AG09319 (cell line): Measurements from ENCODE around the gene RBM20.

Experiments
- DNase-seq: peaks from one replicate; pipeline ENCODE4 v3.0.0-alpha.2; 2010; ENCODE audit warnings: low read depth; ENCODE audit errors: extremely low read depth
- CTCF ChIP-seq: IDR thresholded peaks from 2 replicates; pipeline ENCODE4 v1.5.1; 2011; ENCODE audit warnings: low read depth, mild to moderate bottlenecking, inconsistent platforms, low read length, moderate library complexity

RBM20 gene

DNA sequence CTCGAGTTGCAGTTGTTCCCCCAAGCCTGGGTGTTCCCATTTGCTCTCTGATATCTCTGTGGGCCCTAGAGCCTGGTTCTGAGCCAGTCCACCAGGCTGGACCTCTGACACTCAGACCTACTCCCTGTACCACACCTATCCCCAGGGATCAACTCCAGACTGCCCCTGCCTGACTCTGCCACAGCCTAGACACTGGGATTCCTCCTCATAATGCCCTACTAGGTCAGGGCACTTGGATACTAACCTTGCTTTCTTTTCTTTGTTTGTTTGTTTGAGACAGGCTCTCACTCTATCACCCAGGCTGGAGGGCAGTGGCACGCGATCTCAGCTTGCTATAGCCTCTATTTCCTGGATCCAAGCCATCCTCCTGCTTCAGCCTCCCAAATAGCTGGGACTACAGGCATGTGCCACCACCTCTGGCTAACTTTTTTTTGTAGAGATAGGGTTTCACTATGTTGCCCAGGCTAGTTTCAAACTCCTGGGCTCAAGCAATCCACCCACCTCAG, 196.8 kb downstream of the RBM20 start:
- no peak for TF ChIP-seq CTCF
- DNase-seq: no peak

DNA sequence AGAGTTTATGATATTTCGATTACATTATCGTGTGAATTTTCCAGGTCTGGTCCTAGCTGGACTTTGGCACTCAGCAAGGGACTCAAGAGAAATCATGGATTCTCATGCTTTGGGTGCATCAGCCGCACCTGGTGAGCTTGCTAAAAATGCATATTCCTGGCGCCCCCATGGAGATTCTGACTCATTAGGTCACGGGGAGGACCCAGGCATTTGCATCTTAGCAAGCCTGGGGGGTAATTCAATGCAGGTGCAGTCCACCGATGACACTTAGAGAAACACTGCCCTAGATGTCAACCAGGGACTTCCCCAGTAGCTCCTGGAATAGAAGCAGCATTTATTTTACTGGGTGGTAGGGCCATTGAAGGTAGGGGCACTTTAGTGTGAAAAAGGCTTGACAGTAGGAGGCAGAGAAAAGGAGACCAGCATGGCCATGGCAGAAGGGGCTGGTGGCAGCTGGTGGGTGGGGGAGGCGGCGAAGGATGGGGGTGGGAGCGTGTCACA, 197.7 kb downstream of the RBM20 start:
- no peak for DNase-seq

GRCh38 chr10:110842326-110842904, 198.3 kb downstream of the RBM20 start:
- TF ChIP-seq CTCF: no peak
- DNase-seq: no peak

More for the DNA sequence above, 197.7 kb downstream of the RBM20 start:
- no peak for TF ChIP-seq CTCF

DNA sequence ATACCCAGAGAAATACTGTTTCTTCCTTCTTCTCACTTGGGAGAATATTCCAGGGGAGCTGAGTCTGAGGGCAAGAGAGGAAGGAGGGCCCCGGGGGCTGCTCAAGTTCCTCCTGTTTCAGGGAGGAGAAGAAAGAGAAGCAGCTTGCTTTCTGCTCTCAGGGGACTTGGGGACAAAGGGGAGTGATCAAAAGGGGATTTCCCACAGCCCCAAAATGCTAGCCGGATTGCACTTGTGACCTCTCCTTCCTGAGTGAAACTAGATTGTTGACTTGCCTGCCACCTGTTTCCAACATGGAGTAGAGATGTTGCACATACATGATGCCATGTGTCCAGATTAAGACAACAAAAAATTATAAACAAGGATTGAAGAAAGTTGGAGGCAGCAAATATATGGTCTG, 198.9 kb downstream of the RBM20 start:
- no peak for TF ChIP-seq CTCF
- no peak for DNase-seq

DNA sequence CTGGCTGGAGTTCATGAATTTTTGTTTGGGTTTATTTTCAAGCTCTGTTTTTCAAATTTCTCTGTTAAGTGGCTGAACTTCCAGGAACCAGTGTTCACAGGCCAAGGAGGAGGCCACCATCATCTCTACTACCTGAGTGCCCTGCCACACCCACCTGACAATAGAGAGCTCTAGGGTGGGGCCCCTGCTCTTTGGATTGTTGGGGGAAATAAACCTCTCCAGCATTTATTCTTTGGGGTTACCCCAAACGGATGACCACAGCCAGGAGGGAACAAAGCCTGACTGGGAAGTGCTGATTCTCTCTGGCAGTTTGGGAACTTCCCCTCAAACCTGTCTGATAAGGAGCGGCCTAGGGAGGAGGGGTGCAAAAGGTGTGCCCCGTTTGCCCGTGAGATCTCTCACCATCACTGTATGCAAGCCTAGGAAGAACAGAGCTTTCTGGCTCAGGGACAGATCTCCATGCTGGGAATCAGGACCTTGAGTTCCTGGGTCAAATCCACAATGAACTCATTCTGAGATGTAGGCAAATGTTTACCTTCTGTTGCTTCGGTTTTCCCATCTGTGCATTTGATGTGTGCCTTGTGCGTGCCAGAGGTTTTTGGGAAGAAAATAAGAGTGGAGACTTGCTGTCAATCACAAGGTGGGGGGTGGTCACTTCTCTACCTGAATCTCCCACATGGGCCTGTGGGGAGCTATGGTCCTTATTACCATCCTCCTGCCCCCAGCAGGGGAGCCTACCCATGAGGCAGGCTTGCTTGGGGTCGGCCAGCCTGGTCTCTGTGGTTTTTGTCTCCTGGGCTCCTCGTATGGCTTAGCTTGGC, 199.9 kb downstream of the RBM20 start:
- TF ChIP-seq CTCF: no peak
- DNase-seq: no peak

DNA sequence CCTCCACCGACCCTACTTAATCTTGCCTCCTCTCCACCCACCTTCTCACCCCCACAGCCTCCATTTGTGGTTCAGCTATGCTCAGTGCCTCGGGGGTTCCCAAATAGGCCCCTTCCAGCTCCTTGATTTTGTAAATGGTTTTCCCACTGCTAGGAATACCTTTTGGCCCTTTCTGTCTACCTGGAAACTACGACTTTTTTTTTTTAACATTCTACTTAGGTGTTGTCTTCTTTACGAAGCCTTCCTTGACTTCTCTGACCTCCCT, 200.4 kb downstream of the RBM20 start:
- TF ChIP-seq CTCF: no peak
- DNase-seq: no peak

DNA sequence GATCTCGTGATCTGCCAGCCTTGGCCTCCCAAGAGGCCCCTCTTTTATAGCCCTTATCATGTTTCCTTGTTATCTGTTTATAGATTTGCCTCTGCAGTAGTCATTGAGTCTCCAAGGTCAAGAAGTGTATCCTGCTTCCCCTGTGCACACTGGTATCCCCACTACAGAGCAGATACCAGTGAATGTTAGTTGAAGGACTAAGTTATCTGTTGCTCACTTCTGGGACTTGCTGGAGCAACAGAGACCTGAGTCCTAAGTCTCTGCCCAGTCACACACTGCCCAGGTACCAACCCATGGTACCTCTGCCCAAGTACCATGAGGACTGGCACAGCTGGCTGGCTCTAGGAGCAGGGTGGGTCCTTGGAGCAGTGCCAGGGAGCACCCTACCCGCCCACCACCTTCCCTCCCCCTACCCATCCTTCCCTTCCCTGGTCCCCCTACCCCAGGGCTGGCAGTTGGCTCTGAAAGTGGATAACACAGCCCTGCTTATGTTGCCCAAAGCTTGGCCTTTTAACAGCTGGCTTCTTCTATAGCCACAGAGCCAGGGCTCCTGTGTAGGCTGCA, 201.1 kb downstream of the RBM20 start:
- no peak for TF ChIP-seq CTCF
- no peak for DNase-seq
